IMR-90 (cell line): ENCODE data around the gene CCL13. TPM values are rescaled to one million over a fixed set of nuclear protein-coding genes. Genes with fewer than 3 reads are reported as not detected.

ENCODE experiments used
- ATAC-seq: fragments of 200-7000 bp; cut with Tn5 transposase; 2 replicates; pipeline ENCODE4 v1.9.1; 2020; ENCODE audit warnings: low read depth, mild to moderate bottlenecking, moderate library complexity
- BruUV-seq: library from RNA; stranded (reverse); fragments of 400-500 nt; replicated peaks from 2 replicates; lab custom pipeline; 2021; lab: Mats Ljungman, UMichigan
- CTCF ChIA-PET: fragments of 300-600 bp; formaldehyde crosslinking; extraction: SDS; loops from one replicate; lab custom pipeline; 2021; ENCODE audit warnings: antibody characterized with exemption; lab: Yijun Ruan, JAX
- POLR2A ChIA-PET: fragments of 300-600 bp; sonication (Branson Sonifier 250); formaldehyde crosslinking; loops from one replicate; lab custom pipeline; 2022; ENCODE audit warnings: antibody characterized with exemption; ENCODE audit not compliant: unreplicated experiment; lab: Charles Lee
- DNase-seq: peaks from one replicate; pipeline ENCODE4 v3.0.0; 2013
- H2AFZ ChIP-seq: replicated peaks from 2 replicates; pipeline ENCODE3; 2013; ENCODE audit warnings: low read length, mild to moderate bottlenecking; ENCODE audit not compliant: poor library complexity
- H2AK5ac ChIP-seq: 2 replicates; pipeline ENCODE4 v1.6.1; 2013; ENCODE audit warnings: low read depth, low read length, inconsistent platforms
- H2AK9ac ChIP-seq: replicated peaks from 2 replicates; pipeline ENCODE3; 2013; ENCODE audit warnings: mild to moderate bottlenecking, low read depth, low read length, moderate library complexity; ENCODE audit not compliant: poor library complexity
- H2BK120ac ChIP-seq: 2 replicates; pipeline ENCODE4 v1.6.1; 2013; ENCODE audit warnings: low read depth, low read length, inconsistent platforms
- H2BK15ac ChIP-seq: 3 replicates; pipeline ENCODE4 v1.6.1; 2013; ENCODE audit warnings: low read depth, low read length, inconsistent platforms
- H2BK20ac ChIP-seq: 2 replicates; pipeline ENCODE4 v1.6.1; 2013; ENCODE audit warnings: low read depth, mild to moderate bottlenecking, inconsistent platforms, low read length, moderate library complexity
- H2BK5ac ChIP-seq: 2 replicates; pipeline ENCODE4 v1.6.1; 2013; ENCODE audit warnings: mild to moderate bottlenecking, low read depth, low read length, inconsistent platforms; ENCODE audit not compliant: poor library complexity, severe bottlenecking
- H3K14ac ChIP-seq: replicated peaks from 2 replicates; pipeline ENCODE4 v1.6.1; 2013; ENCODE audit warnings: low read depth, low read length, inconsistent platforms
- H3K18ac ChIP-seq: 2 replicates; pipeline ENCODE4 v1.6.1; 2013; ENCODE audit warnings: low read depth, low read length, control low read depth
- H3K23ac ChIP-seq: 2 replicates; pipeline ENCODE4 v1.6.1; 2013; ENCODE audit warnings: low read depth, low read length, inconsistent platforms
- H3K27ac ChIP-seq: 2 replicates; pipeline ENCODE4 v1.5.1; 2013; ENCODE audit warnings: mild to moderate bottlenecking, control low read depth, low read length; ENCODE audit not compliant: insufficient read depth
- H3K27me3 ChIP-seq: 2 replicates; pipeline ENCODE4 v1.6.1; 2013; ENCODE audit warnings: low read length; ENCODE audit not compliant: control insufficient read depth, insufficient read depth
- H3K36me3 ChIP-seq: 2 replicates; pipeline ENCODE4 v1.6.1; 2013; ENCODE audit warnings: low read length, mixed read lengths; ENCODE audit not compliant: control insufficient read depth, insufficient read depth
- H3K4ac ChIP-seq: 2 replicates; pipeline ENCODE4 v1.6.1; 2013; ENCODE audit warnings: low read depth, low read length, inconsistent platforms
- H3K4me1 ChIP-seq: 2 replicates; pipeline ENCODE4 v1.6.1; 2013; ENCODE audit warnings: low read length, mixed read lengths; ENCODE audit not compliant: control insufficient read depth, insufficient read depth
- H3K4me2 ChIP-seq: 2 replicates; pipeline ENCODE4 v1.6.1; 2013; ENCODE audit warnings: low read depth, mild to moderate bottlenecking, control low read depth, low read length, moderate library complexity
- H3K4me3 ChIP-seq: 2 replicates; pipeline ENCODE4 v1.5.1; 2013; ENCODE audit warnings: low read depth, mild to moderate bottlenecking, control low read depth, low read length, moderate library complexity; ENCODE audit not compliant: insufficient read depth
- H3K56ac ChIP-seq: 2 replicates; pipeline ENCODE4 v1.6.1; 2013; ENCODE audit warnings: low read length, inconsistent platforms; ENCODE audit not compliant: insufficient read depth; ENCODE audit errors: extremely low read depth
- H3K79me1 ChIP-seq, 2 experiments: 2 replicates each; pipeline ENCODE4 v1.6.1; 2013; ENCODE audit warnings: low read length in 2 of 2, inconsistent platforms in 1 of 2, low read depth in 1 of 2
- H3K9ac ChIP-seq: 2 replicates; pipeline ENCODE4 v1.6.1; 2013; ENCODE audit warnings: low read depth, low read length, control low read depth
- H3K9me1 ChIP-seq: 2 replicates; pipeline ENCODE4 v1.6.1; 2013; ENCODE audit warnings: low read length, inconsistent platforms; ENCODE audit not compliant: insufficient read depth
- H3K9me3 ChIP-seq: 2 replicates; pipeline ENCODE4 v1.6.1; 2013; ENCODE audit warnings: low read length; ENCODE audit not compliant: control insufficient read depth, insufficient read depth
- H4K20me1 ChIP-seq: 2 replicates; pipeline ENCODE4 v1.6.1; 2013; ENCODE audit warnings: low read length, inconsistent platforms; ENCODE audit not compliant: insufficient read depth
- H4K5ac ChIP-seq: 2 replicates; pipeline ENCODE4 v1.6.1; 2013; ENCODE audit warnings: mild to moderate bottlenecking, low read depth, low read length, control low read depth
- H4K8ac ChIP-seq, 2 experiments: 2 replicates each; pipeline ENCODE4 v1.6.1; 2013; ENCODE audit warnings: low read depth in 2 of 2, low read length in 2 of 2, control low read depth in 1 of 2, inconsistent platforms in 1 of 2
- H4K91ac ChIP-seq: 2 replicates; pipeline ENCODE4 v1.6.1; 2013; ENCODE audit warnings: low read depth, low read length, inconsistent platforms; ENCODE audit not compliant: insufficient read depth
- FOS ChIP-seq: fragments of 150-350 bp; IDR thresholded peaks from 2 replicates; pipeline ENCODE4 v1.6.1; 2016; ENCODE audit warnings: low read depth, low read length
- MAFK ChIP-seq: IDR thresholded peaks from 2 replicates; pipeline ENCODE4 v1.6.1; 2012; ENCODE audit warnings: low read depth, low read length, improper control_type of control experiment
- SMC3 ChIP-seq: fragments of 150-350 bp; IDR thresholded peaks from 2 replicates; pipeline ENCODE4 v1.6.1; 2016; ENCODE audit warnings: low read depth, mild to moderate bottlenecking, antibody characterized with exemption, low read length, moderate library complexity
- WGBS, 2 experiments: methylation state at CpG; one replicate each; pipeline versions ENCODE4 v1.1.5 to v1.1.7; 2013; ENCODE audit warnings: missing lambda C conversion rate in 2 of 2; ENCODE audit not compliant: insufficient read length in 1 of 2; ENCODE audit errors: extremely low coverage in 2 of 2; 5-methylcytosine and 5-hydroxymethylcytosine counted together
- dilution Hi-C: fragments of 300-500 bp; cut with HindIII; formaldehyde crosslinking; loops from one replicate; pipeline ENCODE4 v1.14.3; 2018; ENCODE audit warnings: low sequenced_read_pairs; ENCODE audit not compliant: unreplicated experiment
- in situ Hi-C: fragments of 300-500 bp; cut with MboI; formaldehyde crosslinking; loops from 3 replicates; pipeline ENCODE4 v1.14.3; 2019; ENCODE audit warnings: low sequenced_read_pairs, inconsistent platforms, mixed read lengths
- intact Hi-C: fragments of 100-400 bp; cut with micrococcal nuclease; formaldehyde crosslinking; loops from 2 replicates; pipeline ENCODE4 v1.10.0; 2022
- polyA plus RNA-seq, 3 experiments: library from polyadenylated mRNA; depleted of rRNA; stranded (reverse); fragments of >200 nt; gene quantifications; 2 replicates each; pipeline ENCODE4 v1.2.3, GENCODE V29; 2012; ENCODE audit warnings: low replicate concordance in 1 of 3
- total RNA-seq: library from RNA; depleted of rRNA; stranded (reverse); fragments of >200 nt; gene quantifications from 2 replicates; pipeline ENCODE4 v1.2.3, GENCODE V29; 2012

The CCL13 gene
- total and polyA plus RNA-seq, 2 of the 4 experiments (the other 2 are of a cell fraction) = 0.18 TPM; not detected in 1

DNA sequence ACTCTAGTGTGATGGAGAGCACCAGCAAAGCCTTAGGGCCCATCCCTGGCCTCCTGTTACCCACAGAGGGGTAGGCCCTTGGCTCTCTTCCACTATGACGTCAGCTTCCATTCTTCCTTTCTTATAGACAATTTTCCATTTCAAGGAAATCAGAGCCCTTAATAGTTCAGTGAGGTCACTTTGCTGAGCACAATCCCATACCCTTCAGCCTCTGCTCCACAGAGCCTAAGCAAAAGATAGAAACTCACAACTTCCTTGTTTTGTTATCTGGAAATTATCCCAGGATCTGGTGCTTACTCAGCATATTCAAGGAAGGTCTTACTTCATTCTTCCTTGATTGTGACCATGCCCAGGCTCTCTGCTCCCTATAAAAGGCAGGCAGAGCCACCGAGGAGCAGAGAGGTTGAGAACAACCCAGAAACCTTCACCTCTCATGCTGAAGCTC lies 37.2 kb upstream of the CCL13 start, which contains the start of gene CCL8:
TSS of gene CCL8 (plus strand) at position 397 of the 445 bp plus-strand sequence. CDS start 67 bp downstream, outside the sequence.
- dilution Hi-C loops (no loop called here), intact Hi-C loops (no loop called here), in situ Hi-C loops (no loop called here)
- DNase-seq (no peak), ATAC-seq (no peak)
- no TSS peak for BruUV-seq
- no peak within 1 kb of the TSS for H2AK5ac ChIP-seq
- peaks cover 1% of the 10 kb centered on the region; the same call in 1 of the 2 replicates for H3K4me1 ChIP-seq
- H3K23ac ChIP-seq = no peak within 1 kb of the TSS
- WGBS, 2 experiments = 40% methylated on average over 1 of the region's 2 CpGs; no CpG with 5 or more reads in 1 of the 2 experiments
- H3K9ac ChIP-seq = no peak within 1 kb of the TSS
- H2AFZ ChIP-seq = no peak within 1 kb of the TSS
- no peak within 1 kb of the TSS for H2BK20ac ChIP-seq
- no peak within 1 kb of the TSS for H4K91ac ChIP-seq
- no peak within 1 kb of the TSS for H3K4me3 ChIP-seq
- no peaks in the 10 kb centered on the region for H4K20me1 ChIP-seq
- H2BK5ac ChIP-seq = no peak within 1 kb of the TSS
- no peaks in the 10 kb centered on the region for H3K36me3 ChIP-seq
- no peak within 1 kb of the TSS for H4K8ac ChIP-seq
- H3K79me1 ChIP-seq = no peaks in the 10 kb centered on the region
- ChIA-PET CTCF (no interaction called here), POLR2A (no interaction called here)
- no peak within 1 kb of the TSS for H2AK9ac ChIP-seq
- TF ChIP-seq FOS (no peak), SMC3 (no peak), MAFK (peak; percentile 86)
- no peak within 1 kb of the TSS for H3K14ac ChIP-seq
- no peak within 1 kb of the TSS for H3K27ac ChIP-seq
- H2BK120ac ChIP-seq = no peak within 1 kb of the TSS
- H3K27me3 ChIP-seq = no peaks in the 10 kb centered on the region; the same call in 1 of the 2 replicates
- H3K9me1 ChIP-seq = no peaks in the 10 kb centered on the region
- H4K5ac ChIP-seq = no peak within 1 kb of the TSS
- H3K18ac ChIP-seq = no peak within 1 kb of the TSS
- H3K4me2 ChIP-seq = no peak within 1 kb of the TSS
- no peak within 1 kb of the TSS for H3K56ac ChIP-seq
- H3K9me3 ChIP-seq = no peaks in the 10 kb centered on the region
- H3K4ac ChIP-seq = no peak within 1 kb of the TSS
- no peak within 1 kb of the TSS for H2BK15ac ChIP-seq
